GM12801 (cell line): ENCODE measurements around the gene ATP6V0D1.

ENCODE experiments used
- TF ChIP-seq, protein P1 (sequence below): IDR thresholded peaks from one replicate; pipeline ENCODE4 v1.5.1; 2011; ENCODE audit warnings: control low read depth; ENCODE audit not compliant: insufficient read length; ENCODE audit errors: extremely low read depth

ATP6V0D1 gene

DNA sequence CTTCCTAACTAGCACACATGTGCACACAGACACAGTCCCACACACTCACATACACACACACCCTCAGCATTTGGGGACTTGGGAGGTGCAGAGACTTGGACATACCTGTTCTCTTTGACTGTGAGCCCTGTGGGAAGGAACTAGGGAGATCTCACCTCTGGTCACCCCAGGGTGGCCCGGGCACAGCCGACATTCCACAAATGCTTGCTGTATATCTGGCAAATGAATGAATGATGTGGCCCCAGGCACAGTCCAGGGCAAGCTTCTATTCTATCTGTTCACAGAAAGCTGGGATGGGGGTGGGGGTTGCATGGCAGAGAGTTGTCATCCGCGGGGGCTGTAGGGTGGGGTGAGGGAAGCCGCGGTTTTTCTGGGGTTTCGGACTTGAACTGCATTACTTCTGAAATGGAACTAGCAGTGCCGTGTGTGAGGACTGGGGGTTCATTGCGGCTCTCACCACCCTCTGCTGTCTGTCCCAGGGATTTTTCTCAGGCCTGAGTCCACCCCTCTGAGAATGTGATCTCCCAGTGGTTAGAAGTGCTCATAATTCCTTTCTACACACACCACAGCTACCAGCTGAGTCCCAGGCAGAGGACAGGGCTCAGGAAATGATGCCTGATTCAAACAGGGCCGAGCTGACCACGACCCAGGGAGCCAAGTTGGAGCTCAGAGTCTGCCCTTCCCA, 44.4 kb upstream of the ATP6V0D1 start:
- TF ChIP-seq, protein P1, sequence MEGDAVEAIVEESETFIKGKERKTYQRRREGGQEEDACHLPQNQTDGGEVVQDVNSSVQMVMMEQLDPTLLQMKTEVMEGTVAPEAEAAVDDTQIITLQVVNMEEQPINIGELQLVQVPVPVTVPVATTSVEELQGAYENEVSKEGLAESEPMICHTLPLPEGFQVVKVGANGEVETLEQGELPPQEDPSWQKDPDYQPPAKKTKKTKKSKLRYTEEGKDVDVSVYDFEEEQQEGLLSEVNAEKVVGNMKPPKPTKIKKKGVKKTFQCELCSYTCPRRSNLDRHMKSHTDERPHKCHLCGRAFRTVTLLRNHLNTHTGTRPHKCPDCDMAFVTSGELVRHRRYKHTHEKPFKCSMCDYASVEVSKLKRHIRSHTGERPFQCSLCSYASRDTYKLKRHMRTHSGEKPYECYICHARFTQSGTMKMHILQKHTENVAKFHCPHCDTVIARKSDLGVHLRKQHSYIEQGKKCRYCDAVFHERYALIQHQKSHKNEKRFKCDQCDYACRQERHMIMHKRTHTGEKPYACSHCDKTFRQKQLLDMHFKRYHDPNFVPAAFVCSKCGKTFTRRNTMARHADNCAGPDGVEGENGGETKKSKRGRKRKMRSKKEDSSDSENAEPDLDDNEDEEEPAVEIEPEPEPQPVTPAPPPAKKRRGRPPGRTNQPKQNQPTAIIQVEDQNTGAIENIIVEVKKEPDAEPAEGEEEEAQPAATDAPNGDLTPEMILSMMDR = no peak

DNA sequence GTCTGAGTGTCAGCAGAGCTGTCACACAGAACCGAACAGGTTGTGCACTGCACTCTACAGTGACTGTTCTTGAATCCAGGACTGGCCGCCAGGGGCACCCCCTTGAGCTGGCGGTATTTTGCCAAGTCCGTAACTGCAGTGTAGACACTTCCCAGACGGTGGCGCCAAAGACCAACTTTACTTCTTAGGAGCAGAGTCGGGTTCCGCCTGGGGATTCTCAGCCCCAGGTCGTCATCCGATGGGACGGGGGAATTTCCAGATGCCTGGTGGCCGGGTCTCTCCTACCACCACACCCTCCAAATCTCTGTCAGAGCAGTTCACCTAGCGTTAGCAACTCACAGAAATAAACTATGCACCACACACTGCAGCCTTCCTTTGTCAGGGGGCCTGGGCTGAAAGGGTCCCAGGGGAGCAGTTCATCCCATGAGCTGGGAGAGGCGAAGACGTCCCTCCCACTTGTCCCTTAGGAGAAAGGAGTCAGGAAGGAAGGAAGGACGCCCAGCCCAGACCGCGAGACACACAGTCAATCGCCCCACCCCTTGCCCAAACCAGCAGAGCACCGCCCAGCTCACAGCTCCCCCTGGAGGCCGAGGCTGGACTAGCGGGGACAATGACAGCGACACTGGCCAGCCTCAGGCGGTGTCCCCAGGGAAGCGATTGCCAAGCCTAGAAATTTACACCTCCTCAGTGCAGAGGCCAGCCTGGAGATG, 40.3 kb upstream of the ATP6V0D1 start:
- TF ChIP-seq, protein P1 = peak; percentile 79

DNA sequence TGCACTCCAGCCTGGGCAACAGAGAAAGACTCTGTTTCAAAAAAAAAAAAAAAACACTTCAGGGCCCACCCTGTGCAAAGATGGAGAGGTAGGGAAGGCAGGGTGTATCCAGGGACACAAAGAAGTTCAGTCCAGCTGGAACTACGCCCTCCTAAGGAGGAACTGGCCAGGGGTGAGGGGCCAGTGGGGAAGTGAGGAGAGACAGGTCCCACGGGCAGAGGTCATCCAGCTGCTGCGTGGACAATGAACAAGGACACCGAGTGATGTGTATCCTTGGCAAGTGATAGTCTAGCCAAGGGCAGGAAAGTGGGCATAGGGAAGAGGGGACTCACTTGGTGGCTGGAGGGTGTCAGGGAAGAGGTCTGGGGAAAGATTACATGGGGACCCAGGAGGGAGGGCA, 38.3 kb upstream of the ATP6V0D1 start:
- TF ChIP-seq, protein P1 = no peak

DNA sequence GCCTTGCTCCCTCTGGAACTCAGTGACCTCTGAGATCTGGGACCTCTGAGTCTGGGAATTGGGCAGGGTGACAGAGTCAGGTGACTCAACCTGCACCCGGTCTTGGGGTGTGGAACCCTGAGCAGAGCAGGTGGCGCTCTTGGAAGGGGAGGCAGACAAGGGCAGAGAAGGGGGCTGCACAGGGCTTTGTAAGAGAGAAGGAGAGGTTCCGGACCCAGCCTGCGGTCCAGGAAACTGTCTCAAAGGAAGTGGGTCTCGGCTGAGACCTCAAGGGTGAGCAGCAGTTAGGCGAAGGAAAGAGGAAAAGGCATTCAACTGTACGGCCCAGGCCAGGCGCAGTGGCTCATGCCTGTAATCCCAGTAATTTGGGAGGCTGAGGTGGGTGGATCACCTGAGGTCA, 37.7 kb upstream of the ATP6V0D1 start:
- TF ChIP-seq, protein P1 = no peak

DNA sequence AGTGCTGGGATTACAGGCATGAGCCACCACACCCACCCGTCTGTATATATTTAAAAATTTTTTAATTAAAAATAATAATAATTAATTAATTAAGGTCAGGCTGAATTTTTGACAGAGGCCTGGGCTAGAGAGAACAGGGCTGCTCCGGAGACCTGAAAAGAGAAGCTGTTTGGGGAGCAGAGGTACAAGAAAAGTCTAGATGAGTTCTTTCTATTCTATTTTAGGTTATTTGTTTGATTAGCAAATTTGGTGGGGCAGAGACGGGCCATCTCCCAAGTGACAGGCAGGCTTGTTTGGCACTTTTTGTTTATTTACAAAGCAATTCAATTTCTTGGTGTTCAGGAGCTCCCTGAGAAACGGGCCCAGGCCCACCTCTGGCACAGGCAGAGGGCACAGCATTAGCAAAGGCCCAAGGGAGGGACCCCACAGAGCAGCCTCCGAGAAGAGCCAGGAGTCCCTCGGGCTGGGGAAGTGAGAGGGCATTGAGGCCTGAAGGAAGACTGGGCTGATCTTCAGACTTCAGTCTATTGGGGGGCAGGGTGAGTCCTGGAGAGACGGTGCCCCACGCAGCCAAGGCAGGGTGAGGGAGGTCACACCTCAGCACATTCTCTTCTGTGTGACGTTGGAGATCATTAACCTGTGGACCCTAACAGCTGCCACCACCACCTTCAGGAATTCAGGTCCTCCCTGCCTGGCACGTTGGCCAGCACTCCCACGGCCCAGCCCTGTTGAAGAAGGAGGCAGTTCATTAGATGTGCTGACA, 36.9 kb upstream of the ATP6V0D1 start:
- TF ChIP-seq, protein P1 = no peak

DNA sequence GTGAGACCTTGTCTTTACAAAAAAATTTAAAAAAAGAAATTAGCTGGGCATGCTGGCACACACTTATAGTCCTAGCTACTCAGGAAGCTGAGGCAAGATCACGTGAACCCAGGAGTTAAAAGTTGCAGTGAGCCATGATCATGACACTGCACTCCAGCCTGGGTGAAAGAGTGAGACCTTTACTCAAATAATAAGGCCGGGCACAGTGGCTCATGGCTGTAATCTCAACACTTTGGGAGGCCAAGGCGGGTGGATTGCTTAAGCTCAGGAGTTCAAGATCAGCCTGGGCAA, 36.1 kb upstream of the ATP6V0D1 start:
- TF ChIP-seq, protein P1 = no peak

DNA sequence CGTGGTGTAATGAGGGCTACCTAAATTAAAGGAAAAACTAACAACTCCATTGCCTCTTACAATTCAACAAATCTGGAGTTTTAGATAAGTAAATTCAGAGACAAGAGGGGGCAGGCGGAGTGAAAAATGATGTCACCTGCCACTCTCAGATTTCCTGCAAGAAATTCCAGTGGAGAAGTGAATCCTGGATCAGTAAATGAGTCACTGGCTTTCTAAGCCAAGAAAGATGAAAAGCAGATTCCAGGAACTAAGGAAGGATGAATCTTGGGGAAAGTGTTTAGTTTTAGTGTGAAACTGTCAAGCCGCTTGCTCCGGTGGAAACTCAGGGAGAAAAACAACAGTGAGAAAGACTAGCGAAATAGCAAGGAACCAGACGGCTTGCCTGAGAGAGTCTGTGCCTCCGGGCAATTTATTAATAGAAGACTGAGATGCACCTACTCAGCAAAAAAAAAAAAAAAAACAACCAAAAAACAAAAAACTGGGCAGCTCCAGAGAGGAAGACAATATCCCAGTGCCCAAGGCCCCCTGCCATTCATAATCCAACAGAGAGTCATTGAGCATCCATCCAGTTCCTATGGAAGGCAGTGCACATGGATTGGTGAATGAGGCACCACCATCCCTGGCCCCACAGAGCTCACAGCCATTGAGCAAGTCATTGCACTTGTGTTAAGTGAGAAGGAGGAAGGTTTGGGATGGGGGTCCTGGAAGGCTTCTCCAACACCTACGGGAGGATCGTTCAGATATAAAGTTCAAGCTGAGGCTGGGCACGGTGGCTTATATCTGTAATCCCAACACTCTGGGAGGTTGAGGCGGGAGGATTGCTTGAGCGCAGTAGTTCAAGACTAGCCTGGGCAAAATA, 35.6 kb upstream of the ATP6V0D1 start:
- TF ChIP-seq, protein P1 = no peak
